ENCODE measurements around the gene CEBPZOS. TPM values are rescaled to one million over a fixed set of nuclear protein-coding genes. Genes with fewer than 3 reads are reported as not detected.

Gene CEBPZOS
- total and polyA plus RNA-seq, 4 donors = 19.5 to 59.4 (median 29.6) TPM

- Histone ChIP-seq H3K4me3 (no peak overlapping the region), H3K27me3 (ENCODE audit: control insufficient read depth in 3 of 3, insufficient read depth in 3 of 3, low read length in 2 of 3) (no peaks in the 10 kb centered on the region), H3K36me3 (ENCODE audit: control insufficient read depth in 4 of 4, insufficient read depth in 4 of 4, low read length in 4 of 4) (peaks cover 10 to 51% (median 41%) of the 10 kb centered on the region in 4 donors), H3K9me3 (ENCODE audit: control insufficient read depth in 4 of 4, insufficient read depth in 3 of 4, low read length in 3 of 4) (no peaks in the 10 kb centered on the region), H3K4me1 (ENCODE audit: control insufficient read depth in 5 of 5, insufficient read depth in 5 of 5, low read length in 5 of 5) (no peaks in the 10 kb centered on the region), H3K9ac (ENCODE audit: insufficient read depth in 1 of 2, low read length in 2 of 2) (no peak overlapping the region), H3K27ac (ENCODE audit: low read depth in 1 of 2, low read length in 1 of 2) (no peak overlapping the region)
- DNase-seq = no peak
- 87 to 88% methylated on average over 5 of the region's 5 CpGs for WGBS, 2 donors
- no peak for ATAC-seq (ENCODE audit: insufficient read depth, low FRiP score)
- TF ChIP-seq CTCF (IDR thresholded peaks at IDR 0.05; ENCODE audit: control extremely low read depth, extremely low read depth) = no peak
Measured at GRCh38 chr2:37250869-37251740, 54.8 kb downstream of the CEBPZOS start.

Other genes with a start within 250 kb of the CEBPZOS start
- 10 to 100 TPM; 24.5 to 35.9 TPM for gene STRN, start 230.0 kb upstream of the CEBPZOS start, total RNA-seq
- 1 to 10 TPM; 3.7 to 6.9 TPM for gene STRN, start 230.0 kb upstream of the CEBPZOS start, polyA plus RNA-seq
- gene HEATR5B, start 112.1 kb upstream of the CEBPZOS start, total RNA-seq = 10 to 100 TPM; 25.1 to 54.9 TPM
- 1 to 10 TPM; 6.5 to 7.1 TPM for gene HEATR5B, start 112.1 kb upstream of the CEBPZOS start, polyA plus RNA-seq
- 1 to 10 TPM; 7.7 to 7.8 TPM for gene GPATCH11, start 112.0 kb upstream of the CEBPZOS start, total RNA-seq
- 1 to 10 TPM; 2.9 to 5.3 TPM for gene GPATCH11, start 112.0 kb upstream of the CEBPZOS start, polyA plus RNA-seq
- gene EIF2AK2, start 39.5 kb upstream of the CEBPZOS start, total RNA-seq = 10 to 100 TPM; 30.2 to 40.1 TPM
- 1 to 10 TPM; 7.5 to 9.5 TPM for gene EIF2AK2, start 39.5 kb upstream of the CEBPZOS start, polyA plus RNA-seq
- gene SULT6B1, start 7.8 kb upstream of the CEBPZOS start, total RNA-seq = not detected
- gene SULT6B1, start 7.8 kb upstream of the CEBPZOS start, polyA plus RNA-seq = not detected
- gene CEBPZ, start 35.1 kb downstream of the CEBPZOS start, total RNA-seq = 10 to 100 TPM; 36.7 to 51.3 TPM
- gene CEBPZ, start 35.1 kb downstream of the CEBPZOS start, polyA plus RNA-seq = 10 to 100 TPM; 38.6 to 66.7 TPM
- 10 to 100 TPM; 13.1 to 25.3 TPM for gene NDUFAF7, start 35.2 kb downstream of the CEBPZOS start, total RNA-seq
- gene NDUFAF7, start 35.2 kb downstream of the CEBPZOS start, polyA plus RNA-seq = 10 to 100 TPM in 1 of 2 donors, 1 to 10 TPM in 1; 9.2 to 16.4 TPM
- 10 to 100 TPM; 33.5 to 60.8 TPM for gene PRKD3, start 128.3 kb downstream of the CEBPZOS start, total RNA-seq
- 10 to 100 TPM in 1 of 2 donors, 1 to 10 TPM in 1; 6.4 to 11.6 TPM for gene PRKD3, start 128.3 kb downstream of the CEBPZOS start, polyA plus RNA-seq
- gene QPCT, start 148.1 kb downstream of the CEBPZOS start, total RNA-seq = 1 to 10 TPM; 5.8 to 9.1 TPM
- gene QPCT, start 148.1 kb downstream of the CEBPZOS start, polyA plus RNA-seq = 10 to 100 TPM in 1 of 2 donors, 1 to 10 TPM in 1; 3.0 to 34.1 TPM

Measured in lung (tissue), 12 donors.